Epithelial cell of prostate (primary cell): ENCODE measurements around the gene NKX3-2.

Experiments
- DNase-seq: peaks from one replicate; pipeline ENCODE4 v3.0.0-alpha.2; 2011; ENCODE audit warnings: low read depth, low spot score
- H3K27ac ChIP-seq: fragments of 450-650 bp; 2 replicates; pipeline ENCODE4 v1.5.1; 2017; ENCODE audit warnings: mild to moderate bottlenecking

NKX3-2 gene

DNA sequence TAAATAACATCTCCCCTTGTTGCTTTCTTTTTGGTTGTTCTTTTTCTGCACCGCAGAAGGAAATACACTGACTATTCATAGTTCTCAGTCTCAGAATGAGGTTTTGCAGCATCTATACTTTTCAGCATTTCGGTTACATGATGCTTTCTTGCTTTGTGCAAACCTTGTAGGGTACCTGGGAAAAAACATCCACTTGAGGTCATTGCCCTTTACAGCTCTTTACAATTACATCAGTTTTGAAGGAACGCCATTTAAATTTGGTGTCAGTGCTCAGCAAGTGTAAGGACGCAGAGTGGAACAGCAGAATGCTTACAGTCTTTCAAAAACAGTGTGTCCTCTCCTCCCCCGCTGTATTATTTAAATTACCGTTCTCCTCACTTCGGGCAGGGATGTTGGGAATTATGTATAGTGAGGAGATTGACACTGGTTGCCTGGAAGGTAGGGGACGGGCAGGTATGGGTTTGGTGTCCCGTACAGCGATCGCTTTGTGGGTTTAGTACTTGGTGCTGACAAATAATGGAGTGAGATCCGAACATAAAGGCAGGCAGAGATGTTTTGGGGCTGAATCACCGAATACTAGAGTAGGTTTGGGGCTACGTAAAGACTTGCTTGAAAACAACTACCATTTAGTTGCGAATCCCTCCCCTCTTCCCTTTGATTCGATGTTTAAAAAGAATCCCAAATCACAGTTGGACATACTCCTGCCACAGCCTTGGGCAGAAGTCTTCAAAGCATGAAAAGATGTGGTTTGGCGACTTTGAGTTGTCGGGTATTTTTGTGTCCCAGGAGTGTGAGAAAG lies 2.0 kb upstream of the NKX3-2 start:
- H3K27ac ChIP-seq = no peak overlapping the region
- DNase-seq = no peak

DNA sequence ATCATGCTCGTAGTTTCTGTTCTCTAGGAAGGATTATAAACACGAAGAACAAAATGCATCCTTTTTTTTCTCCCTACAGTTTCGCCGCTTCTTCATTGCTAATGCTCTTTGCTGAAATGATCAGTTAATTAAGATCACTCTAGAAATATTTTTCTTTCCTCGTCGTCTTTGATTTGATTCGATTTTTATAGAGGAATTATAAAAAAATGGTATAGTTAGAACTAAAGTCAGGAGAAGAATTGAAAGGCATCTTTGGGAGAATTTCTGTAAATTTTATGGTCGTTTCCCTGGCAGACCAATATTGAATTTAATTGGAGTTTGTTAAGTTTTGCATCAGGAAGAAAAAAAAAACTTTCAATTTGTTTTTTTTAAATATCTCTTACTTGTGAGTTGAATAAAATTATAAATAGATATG lies 1.1 kb upstream of the NKX3-2 start:
- no peak overlapping the region for H3K27ac ChIP-seq
- no peak for DNase-seq

GRCh38 chr4:13544606-13545393 lies 492 bp upstream of the NKX3-2 start:
- no peak overlapping the region for H3K27ac ChIP-seq
- no peak for DNase-seq

GRCh38 chr4:13543032-13543838 lies 1.1 kb downstream of the NKX3-2 start:
- no peak overlapping the region for H3K27ac ChIP-seq
- no peak for DNase-seq

DNA sequence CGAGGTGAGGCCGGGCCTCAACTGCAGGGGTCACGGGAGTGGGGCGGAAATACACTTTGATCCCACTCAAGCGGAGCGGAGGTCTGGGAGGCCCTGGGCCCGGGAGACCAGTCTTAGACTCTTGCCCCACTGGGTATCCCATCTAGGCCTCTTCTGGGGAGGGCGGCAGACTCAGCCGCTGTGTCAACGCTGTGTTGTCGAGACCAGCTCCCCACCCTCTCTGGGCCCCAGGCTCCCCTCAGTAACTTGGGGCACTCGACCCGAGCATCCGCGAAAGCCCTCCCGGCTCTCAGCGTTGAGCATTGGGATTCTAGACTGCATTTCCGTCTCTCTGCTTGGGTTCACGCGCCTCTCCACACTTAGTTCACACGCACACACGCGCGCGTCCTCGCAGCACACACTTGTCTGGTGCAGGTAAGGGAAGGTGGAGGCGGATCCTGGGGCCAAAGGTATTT lies 1.7 kb downstream of the NKX3-2 start:
- no peak for DNase-seq

GRCh38 chr4:13541720-13542576 lies 2.4 kb downstream of the NKX3-2 start:
- no peak for DNase-seq

More for the DNA sequence above, 1.7 kb downstream of the NKX3-2 start:
- no peak overlapping the region for H3K27ac ChIP-seq

DNA sequence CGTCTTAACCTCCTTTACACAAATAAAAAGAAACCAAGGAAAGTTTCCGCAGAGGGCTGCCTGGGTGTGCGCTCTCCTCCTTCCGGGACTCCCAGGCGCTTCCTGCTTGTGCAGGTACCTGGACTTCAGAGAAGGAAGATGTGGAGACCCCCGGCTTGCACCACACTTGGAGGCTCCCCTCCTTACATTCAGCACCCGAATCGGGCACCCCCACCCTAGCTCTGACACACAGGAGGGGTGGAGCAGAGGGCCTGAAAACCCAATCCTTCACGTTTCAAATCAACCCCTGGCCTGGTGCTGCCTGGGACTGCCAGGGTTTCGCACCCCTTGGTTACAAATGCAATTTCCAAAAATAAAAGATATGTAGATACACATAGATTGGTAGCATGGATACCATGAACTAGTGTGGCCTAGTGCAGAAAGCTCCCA lies 3.1 kb downstream of the NKX3-2 start:
- no peak for DNase-seq
- H3K27ac ChIP-seq = no peak overlapping the region

More at GRCh38 chr4:13541720-13542576, 2.4 kb downstream of the NKX3-2 start:
- no peak overlapping the region for H3K27ac ChIP-seq

DNA sequence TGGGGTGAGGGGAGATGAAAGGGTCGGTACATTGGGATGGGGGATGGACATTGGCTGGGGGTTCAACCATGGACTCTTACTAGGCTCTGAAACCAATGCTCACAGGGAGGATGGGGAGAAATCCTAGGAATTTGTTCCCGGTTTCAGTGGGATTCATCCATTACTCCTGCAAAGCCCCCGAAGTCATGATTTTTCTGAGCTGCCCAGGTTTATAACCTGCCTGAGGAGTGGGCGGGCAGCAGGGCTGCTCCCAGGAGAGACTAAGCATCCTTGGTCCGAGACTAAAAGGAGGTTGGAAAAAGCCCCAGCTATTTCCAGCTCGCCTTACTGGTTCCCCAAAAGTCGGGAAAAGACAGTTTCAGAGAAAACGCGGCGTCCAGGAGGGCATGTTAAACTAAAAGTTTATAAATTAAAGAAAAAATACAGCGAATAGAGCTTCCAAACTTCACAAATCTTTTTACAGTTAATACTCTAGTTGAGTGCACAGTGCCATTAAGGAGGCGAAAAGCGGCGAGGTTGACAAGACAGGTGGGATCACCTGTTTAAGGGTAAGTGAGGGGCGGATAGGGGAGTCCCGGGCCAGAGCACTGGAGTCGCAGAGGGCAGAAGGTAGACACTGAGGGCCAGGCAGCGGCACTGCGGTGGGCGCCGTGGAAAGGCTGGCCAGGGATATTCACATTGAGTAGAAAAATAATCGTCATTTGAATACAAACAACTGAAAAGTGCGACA lies 3.7 kb downstream of the NKX3-2 start:
- DNase-seq = no peak
- no peak overlapping the region for H3K27ac ChIP-seq

DNA sequence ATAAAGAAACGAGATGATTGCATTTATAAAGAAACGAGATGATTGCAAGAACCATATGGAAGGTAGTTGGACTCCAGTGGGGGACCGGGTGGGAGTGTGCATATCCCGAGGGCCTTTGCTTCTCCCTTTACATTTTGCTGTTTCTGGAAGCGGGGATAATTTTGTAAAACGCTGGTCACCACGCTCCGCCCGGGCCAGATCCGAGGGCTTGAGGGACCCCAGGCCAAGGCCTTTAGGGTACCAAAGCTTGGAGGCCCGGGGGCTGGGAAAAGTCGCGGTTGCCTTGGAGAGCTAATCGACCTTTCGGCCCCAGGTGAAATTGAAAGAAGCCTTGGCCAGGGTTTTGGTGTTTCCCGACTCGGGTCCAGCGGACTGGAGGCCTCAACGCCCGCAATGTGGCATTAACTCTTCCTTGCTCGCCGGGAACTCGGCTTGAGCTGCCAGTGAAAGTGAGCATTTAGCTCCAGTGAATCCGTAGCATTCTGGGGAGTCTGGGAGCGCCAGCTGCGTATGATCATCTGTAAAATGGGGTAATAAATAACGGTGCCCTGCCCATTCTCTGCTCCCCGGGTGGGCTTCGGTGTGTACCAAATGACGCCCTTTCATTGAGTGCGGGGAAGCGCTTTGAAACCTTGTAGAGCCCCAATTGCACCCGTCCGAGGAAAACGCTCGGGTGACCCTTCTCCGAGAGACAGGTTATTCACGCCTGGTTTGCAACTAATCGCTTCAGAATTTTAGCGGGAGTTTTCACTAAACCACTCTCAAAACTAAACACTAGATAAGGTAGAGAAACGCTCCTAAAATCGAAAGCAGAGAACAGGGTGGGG lies 4.5 kb downstream of the NKX3-2 start:
- DNase-seq = no peak

DNA sequence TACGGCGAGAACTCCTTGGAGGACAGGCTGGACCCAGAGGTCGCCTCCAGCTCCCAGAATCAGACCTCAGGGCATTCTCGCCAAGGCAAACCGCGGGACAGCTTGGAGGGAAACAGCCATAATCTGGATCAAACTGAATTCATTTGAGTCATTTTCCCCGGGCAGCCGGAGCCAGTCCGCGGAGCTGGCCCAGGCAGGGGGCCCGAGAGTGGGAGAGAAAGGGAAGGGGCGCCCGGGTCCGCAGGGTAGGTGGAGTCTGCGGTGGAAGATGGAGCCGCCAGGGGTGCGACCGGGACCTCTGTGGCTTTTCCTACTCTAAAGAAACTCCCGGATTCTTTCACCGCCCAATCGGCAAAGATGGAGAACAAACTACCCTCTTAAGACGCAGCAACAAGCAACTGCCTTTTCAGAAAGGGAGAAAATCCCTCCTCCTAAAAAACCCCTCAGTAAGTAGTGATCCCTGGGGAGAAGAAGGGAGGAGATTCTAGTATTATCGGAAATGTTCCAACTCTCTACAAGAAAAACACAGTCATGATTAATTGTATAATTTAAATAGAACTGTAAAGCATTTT lies 5.2 kb downstream of the NKX3-2 start:
- no peak for DNase-seq
- H3K27ac ChIP-seq = no peak overlapping the region

More for the DNA sequence above, 4.5 kb downstream of the NKX3-2 start:
- no peak overlapping the region for H3K27ac ChIP-seq

DNA sequence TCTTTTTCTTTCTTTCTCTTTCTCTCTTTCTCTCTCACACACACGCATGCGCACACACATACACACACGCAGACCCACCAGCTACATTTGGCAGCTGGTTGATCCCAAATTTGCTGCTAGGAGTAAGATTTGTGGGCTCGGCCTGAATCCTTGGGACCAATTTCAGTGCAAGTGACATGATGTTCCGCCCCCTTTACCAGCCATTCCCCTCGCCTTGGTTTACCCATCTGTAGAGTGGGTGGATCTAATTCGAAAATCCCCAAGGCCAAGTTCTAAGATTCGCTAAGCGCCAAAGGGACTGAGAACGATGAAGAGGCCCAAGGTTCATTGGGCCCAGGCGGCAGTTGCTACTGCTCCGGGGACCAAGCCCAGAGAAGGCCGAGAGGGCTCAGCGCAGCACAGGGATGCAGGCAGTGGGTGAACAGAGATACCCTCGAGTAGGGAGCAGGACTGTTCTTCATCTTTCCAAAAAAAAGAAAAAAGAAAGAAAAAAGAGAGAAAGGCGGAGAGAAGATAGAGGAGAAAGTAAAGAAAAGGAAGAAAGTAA lies 5.8 kb downstream of the NKX3-2 start:
- no peak overlapping the region for H3K27ac ChIP-seq
- no peak for DNase-seq

GRCh38 chr4:13537832-13538177 lies 6.5 kb downstream of the NKX3-2 start:
- no peak overlapping the region for H3K27ac ChIP-seq
- no peak for DNase-seq

DNA sequence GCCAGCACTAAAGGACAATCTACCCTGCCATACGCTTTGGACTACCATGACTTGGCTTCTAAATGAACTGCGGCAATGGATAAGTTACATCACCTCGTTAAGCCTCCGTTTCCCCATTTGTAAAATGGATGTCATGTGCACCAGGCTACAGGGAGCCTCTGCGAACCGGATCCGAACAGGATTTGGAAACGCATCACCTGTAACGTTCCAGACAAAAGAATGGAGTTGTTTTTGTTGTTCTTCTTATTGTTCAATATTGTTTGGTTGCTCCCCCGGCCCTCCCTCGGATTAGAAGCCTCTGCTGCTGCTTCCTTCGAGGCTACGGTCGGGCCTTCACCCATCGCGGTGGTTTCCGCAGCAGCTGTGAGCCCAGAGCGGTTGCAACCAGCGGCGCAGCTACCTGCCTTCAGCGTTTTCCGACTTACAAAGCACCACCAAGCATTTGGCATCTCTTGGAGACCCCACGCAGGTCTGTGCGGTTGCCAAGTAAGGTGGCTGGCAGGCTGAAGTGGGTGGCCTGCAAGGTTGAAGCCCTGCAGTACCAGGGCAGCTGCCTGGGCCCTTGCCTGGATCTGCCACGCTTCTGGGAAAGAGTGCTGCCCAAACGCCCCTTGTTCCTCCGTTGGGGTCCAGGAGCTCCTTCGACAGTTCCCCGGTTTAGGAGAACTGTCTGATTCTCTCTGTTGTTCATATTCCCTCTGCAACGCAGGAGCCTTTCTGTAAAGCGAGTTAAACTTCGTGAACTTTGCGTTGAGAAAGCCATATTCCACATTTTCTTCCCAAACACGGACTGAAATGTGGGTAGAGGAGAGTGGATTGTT lies 7.1 kb downstream of the NKX3-2 start:
- no peak for DNase-seq
- no peak overlapping the region for H3K27ac ChIP-seq

DNA sequence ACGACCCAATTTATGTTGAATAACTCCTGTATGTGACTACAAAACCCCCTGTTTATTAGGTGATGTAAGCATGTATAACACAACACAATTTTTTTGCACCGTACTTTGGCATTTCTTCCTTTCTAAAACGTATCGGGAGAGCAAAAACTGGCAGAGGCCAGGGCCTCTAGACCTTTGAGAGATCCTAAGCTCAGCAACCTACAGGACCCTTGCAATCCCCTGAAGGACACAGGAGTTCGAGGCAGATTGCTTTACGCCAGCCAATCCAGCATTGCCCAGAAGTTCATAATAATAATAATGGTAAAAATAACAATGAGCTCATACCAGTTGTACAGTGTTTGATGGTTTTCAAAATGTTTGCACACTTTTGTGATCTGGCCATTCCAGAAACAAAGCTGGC lies 7.7 kb downstream of the NKX3-2 start:
- H3K27ac ChIP-seq = no peak overlapping the region
- no peak for DNase-seq

- H3K27ac ChIP-seq = no peak overlapping the region
- no peak for DNase-seq
Observed at GRCh38 chr4:13535708-13536361, 8.5 kb downstream of the NKX3-2 start.

GRCh38 chr4:13535118-13535517 lies 9.2 kb downstream of the NKX3-2 start:
- no peak for DNase-seq
- no peak overlapping the region for H3K27ac ChIP-seq
